ENCODE measurements around the gene NDEL1.

NDEL1 gene

GRCh38 chr17:8503807-8504206 is 68.1 kb downstream of the NDEL1 start:
- Histone ChIP-seq H3K9ac (ENCODE audit: low read depth, low read length) (no peak overlapping the region), H3K9me3 (ENCODE audit: control insufficient read depth, insufficient read depth, low read length) (no peaks in the 10 kb centered on the region), H3K36me3 (ENCODE audit: insufficient read depth, low read length) (peaks cover 60% of the 10 kb centered on the region), H3K4me1 (ENCODE audit: insufficient read depth, low read length) (no peaks in the 10 kb centered on the region)

DNA sequence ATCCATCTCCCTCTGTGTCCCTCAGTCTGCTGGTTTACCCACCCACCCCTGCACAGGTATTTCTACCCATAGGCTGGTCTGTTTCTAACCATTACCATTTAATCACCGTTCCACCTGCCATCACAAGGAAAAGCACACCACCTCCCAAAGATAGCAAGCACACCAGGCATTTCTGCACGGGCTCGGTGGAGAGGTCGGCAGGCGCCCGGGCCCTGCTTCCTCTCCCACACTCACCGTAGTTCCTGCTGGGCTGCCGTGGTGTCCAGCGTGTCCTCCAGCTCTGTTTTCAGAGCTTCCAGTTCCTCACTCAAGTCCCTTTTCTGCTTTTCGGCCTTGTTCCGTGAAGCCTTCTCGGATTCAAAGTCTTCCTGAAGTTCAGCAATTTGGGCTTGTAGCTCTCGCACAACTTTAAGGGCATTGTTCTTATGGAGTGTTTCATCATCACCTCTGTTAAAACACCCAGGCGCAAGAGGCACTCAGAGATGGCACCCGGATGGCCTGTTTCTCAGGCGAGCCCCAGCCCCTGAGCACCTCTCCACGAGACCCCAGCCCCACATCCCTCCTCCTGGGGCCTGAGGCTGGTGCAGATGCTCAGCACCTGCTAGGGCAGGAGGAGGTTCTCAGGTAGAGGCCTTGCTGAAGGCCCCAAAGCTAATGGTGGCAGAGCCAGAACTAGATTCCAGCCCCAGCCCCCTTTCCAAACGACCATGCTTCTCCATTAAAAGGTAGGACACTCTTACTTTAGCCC is 69.0 kb downstream of the NDEL1 start:
- no peaks in the 10 kb centered on the region for H3K4me1 ChIP-seq (ENCODE audit: insufficient read depth, low read length)

DNA sequence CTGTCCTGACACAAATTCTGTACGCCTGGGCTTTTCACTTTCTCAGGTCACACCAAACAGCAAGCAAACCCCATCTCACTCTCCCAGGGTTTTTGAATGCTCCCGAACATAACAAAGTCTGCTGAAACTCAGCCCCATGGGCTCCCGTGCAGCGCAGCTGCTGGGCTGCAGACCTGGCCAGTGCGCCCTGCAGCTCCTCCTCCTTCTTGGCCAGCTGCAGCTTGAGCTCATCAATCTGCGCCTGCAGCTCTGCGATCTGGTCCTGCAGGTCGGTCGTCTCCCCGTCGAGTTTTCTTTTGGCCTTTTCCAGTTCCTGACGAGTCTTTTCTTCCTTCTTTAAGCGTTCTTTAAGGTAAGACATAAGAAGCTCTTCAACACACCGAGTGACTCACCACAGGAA is 70.5 kb downstream of the NDEL1 start:
- no peaks in the 10 kb centered on the region for H3K4me1 ChIP-seq (ENCODE audit: insufficient read depth, low read length)
- H3K9ac ChIP-seq (ENCODE audit: low read depth, low read length), result no peak overlapping the region
- peaks cover 46% of the 10 kb centered on the region for H3K36me3 ChIP-seq (ENCODE audit: insufficient read depth, low read length)
- H3K9me3 ChIP-seq (ENCODE audit: control insufficient read depth, insufficient read depth, low read length), result no peaks in the 10 kb centered on the region

More for the DNA sequence above, 69.0 kb downstream of the NDEL1 start:
- Histone ChIP-seq H3K9ac (ENCODE audit: low read depth, low read length) (no peak overlapping the region), H3K9me3 (ENCODE audit: control insufficient read depth, insufficient read depth, low read length) (no peaks in the 10 kb centered on the region), H3K36me3 (ENCODE audit: insufficient read depth, low read length) (peaks cover 57% of the 10 kb centered on the region)

- peaks cover 44% of the 10 kb centered on the region for H3K36me3 ChIP-seq (ENCODE audit: insufficient read depth, low read length)
- H3K4me1 ChIP-seq (ENCODE audit: insufficient read depth, low read length), result no peaks in the 10 kb centered on the region
- H3K9ac ChIP-seq (ENCODE audit: low read depth, low read length), result no peak overlapping the region
- no peaks in the 10 kb centered on the region for H3K9me3 ChIP-seq (ENCODE audit: control insufficient read depth, insufficient read depth, low read length)
Observed at GRCh38 chr17:8514801-8515200, 79.1 kb downstream of the NDEL1 start.

All from ES-I3 (cell line).